Keratinocyte (primary cell): Measurements from ENCODE around the gene BRINP1.

Experiments
- EZH2 ChIP-seq: IDR thresholded peaks from one replicate; pipeline ENCODE4 v1.6.1; 2012; ENCODE audit warnings: inconsistent platforms, mild to moderate bottlenecking, low read length, moderate library complexity
- TF ChIP-seq, protein P1 (sequence below), 3 experiments: IDR thresholded peaks in 1 of 3; conservative IDR thresholded peaks in 1 of 3; optimal IDR thresholded peaks in 1 of 3; 2 replicates in 2 of 3; 3 replicates in 1 of 3; pipeline versions ENCODE3 to v1.5.1; 2011; ENCODE audit warnings: low read length in 3 of 3, mild to moderate bottlenecking in 3 of 3, moderate library complexity in 2 of 3, control low read depth in 1 of 3, inconsistent platforms in 1 of 3; ENCODE audit not compliant: insufficient read depth in 2 of 3; ENCODE audit errors: extremely low read depth in 1 of 3

DNA sequence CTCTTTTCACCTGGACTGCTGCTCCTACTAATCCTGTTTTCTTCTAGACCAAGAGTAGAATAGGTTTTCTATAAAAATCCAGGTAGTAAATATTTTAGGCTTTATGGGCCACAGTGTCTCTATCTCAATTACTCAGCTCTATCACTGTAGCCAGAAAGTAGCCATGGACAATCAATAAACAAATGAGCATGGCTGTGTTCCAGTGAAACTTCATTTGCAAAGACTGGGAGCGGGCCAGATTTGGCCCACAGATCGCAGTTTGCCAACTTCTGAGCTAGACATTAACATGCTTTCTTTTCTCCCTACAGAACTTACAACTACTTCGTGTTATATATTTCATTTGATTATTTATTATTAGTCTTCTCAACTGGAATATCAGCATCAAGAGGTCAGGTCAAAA is 30.2 kb downstream of the BRINP1 start:
- TF ChIP-seq, protein P1, sequence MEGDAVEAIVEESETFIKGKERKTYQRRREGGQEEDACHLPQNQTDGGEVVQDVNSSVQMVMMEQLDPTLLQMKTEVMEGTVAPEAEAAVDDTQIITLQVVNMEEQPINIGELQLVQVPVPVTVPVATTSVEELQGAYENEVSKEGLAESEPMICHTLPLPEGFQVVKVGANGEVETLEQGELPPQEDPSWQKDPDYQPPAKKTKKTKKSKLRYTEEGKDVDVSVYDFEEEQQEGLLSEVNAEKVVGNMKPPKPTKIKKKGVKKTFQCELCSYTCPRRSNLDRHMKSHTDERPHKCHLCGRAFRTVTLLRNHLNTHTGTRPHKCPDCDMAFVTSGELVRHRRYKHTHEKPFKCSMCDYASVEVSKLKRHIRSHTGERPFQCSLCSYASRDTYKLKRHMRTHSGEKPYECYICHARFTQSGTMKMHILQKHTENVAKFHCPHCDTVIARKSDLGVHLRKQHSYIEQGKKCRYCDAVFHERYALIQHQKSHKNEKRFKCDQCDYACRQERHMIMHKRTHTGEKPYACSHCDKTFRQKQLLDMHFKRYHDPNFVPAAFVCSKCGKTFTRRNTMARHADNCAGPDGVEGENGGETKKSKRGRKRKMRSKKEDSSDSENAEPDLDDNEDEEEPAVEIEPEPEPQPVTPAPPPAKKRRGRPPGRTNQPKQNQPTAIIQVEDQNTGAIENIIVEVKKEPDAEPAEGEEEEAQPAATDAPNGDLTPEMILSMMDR (optimal IDR thresholded peaks at IDR 0.05 in 1 of 3, IDR thresholded peaks at IDR 0.05 in 1 of 3, conservative IDR thresholded peaks at IDR 0.05 in 1 of 3; ENCODE audit: extremely low read depth in 1 of 3, insufficient read depth in 2 of 3, low read length in 3 of 3), result no peak
- no peak for TF ChIP-seq EZH2
